BLaER1 (cell line): ENCODE results near the gene NDST4.

Experiments used
- H3K27ac ChIP-seq: shearing (Covaris generic); formaldehyde crosslinking; 2 replicates; pipeline ENCODE4 v1.8.1; 2022
- H3K27me3 ChIP-seq: shearing (Covaris generic); formaldehyde crosslinking; 2 replicates; pipeline ENCODE4 v1.8.1; 2022
- H3K36me3 ChIP-seq: shearing (Covaris generic); formaldehyde crosslinking; 2 replicates; pipeline ENCODE4 v1.8.1; 2022
- H3K4me1 ChIP-seq: shearing (Covaris generic); formaldehyde crosslinking; 2 replicates; pipeline ENCODE4 v1.8.1; 2022
- H3K4me2 ChIP-seq: shearing (Covaris generic); formaldehyde crosslinking; 2 replicates; pipeline ENCODE4 v1.8.1; 2022
- H3K4me3 ChIP-seq: shearing (Covaris generic); formaldehyde crosslinking; 2 replicates; pipeline ENCODE4 v1.8.1; 2022
- H3K9ac ChIP-seq: shearing (Covaris generic); formaldehyde crosslinking; 2 replicates; pipeline ENCODE4 v1.8.1; 2022
- H3K9me3 ChIP-seq: shearing (Covaris generic); formaldehyde crosslinking; 2 replicates; pipeline ENCODE4 v1.8.1; 2022
- H4K20me1 ChIP-seq: shearing (Covaris generic); formaldehyde crosslinking; 2 replicates; pipeline ENCODE4 v1.8.1; 2022
- Cebpa-rat ChIP-seq: shearing (Covaris generic); IDR thresholded peaks from 2 replicates; pipeline ENCODE4 v1.8.1; 2022

Gene NDST4

DNA sequence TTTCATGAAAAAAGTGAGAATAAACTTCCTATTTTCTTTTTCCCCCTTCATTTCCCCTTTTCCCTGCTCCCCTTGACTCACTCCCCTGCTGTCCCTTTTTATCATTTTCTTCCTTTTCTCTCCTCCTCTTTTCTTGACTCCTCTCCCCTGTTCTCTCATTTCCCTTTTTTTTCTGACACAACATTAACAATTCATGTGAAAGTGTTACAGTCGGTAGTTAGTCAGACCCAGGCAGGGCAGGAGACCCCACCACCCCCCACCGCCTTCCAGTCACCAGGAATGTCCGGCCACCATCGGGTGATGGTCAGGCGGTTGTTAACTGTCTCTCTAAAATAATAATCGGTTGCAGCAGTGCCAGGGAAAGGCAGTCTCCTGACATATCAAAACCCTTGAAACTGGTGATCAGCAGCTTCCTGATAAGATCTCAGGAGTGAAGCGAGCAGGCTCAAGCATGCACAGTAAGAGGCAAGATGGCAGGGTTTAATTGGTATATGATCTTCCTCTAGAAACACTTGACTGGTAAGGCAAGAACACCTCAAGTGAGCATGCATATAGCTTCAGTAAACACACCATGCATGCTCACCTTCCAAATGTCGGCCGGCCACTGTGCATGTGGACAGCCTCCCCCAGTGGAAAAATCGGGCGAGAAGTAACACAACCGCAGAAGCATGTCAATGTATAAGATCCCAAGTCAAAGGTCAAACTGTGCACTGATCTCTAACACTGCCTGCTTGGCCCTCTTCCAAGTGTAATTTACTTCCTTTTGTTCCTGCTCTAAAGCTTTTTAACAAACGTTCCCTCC is 191.4 kb downstream of the NDST4 start:
- Histone ChIP-seq H3K9ac (no peak overlapping the region), H3K4me3 (no peak overlapping the region), H3K27me3 (no peaks in the 10 kb centered on the region), H3K9me3 (no peaks in the 10 kb centered on the region), H3K4me2 (no peak overlapping the region), H4K20me1 (no peaks in the 10 kb centered on the region), H3K36me3 (no peaks in the 10 kb centered on the region), H3K27ac (no peak overlapping the region), H3K4me1 (peaks cover 8% of the 10 kb centered on the region)
- TF ChIP-seq Cebpa-rat: no peak

DNA sequence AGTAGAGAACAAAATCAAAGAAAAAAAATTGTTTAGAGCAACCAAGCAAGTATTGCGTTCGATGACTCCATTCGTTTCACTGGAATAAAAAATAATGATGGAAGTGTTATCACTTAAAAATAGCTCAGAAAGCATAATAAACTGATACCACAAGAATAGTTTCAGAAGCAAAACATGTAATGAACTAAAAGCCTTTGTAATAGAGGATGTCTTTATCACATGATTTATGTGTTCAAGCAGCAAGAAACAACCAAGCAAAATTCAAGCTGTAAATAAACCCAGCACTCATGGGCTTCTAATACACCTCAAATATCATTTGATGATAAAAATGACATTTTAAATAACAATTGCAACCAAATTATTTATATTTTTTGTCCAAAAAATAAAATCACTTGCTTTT is 192.2 kb downstream of the NDST4 start:
- no peak overlapping the region for H3K27ac ChIP-seq
- no peak overlapping the region for H3K9ac ChIP-seq
- H3K36me3 ChIP-seq: no peaks in the 10 kb centered on the region
- H4K20me1 ChIP-seq: no peaks in the 10 kb centered on the region
- no peak for TF ChIP-seq Cebpa-rat
- H3K4me1 ChIP-seq: peaks cover 8% of the 10 kb centered on the region
- H3K27me3 ChIP-seq: no peaks in the 10 kb centered on the region
- no peak overlapping the region for H3K4me2 ChIP-seq
- H3K9me3 ChIP-seq: no peaks in the 10 kb centered on the region
- H3K4me3 ChIP-seq: no peak overlapping the region

- H3K4me3 ChIP-seq: no peak overlapping the region
- no peak overlapping the region for H3K27ac ChIP-seq
- H3K36me3 ChIP-seq: no peaks in the 10 kb centered on the region
- H3K9ac ChIP-seq: no peak overlapping the region
- no peak overlapping the region for H3K4me2 ChIP-seq
- no peaks in the 10 kb centered on the region for H3K9me3 ChIP-seq
- no peaks in the 10 kb centered on the region for H3K27me3 ChIP-seq
- H4K20me1 ChIP-seq: no peaks in the 10 kb centered on the region
- no peaks in the 10 kb centered on the region for H3K4me1 ChIP-seq
- TF ChIP-seq Cebpa-rat: no peak
These were observed 202.3 kb downstream of the NDST4 start for GRCh38 chr4:114911111-114911510.

GRCh38 chr4:114907568-114907967 is 205.9 kb downstream of the NDST4 start:
- TF ChIP-seq Cebpa-rat: no peak
- Histone ChIP-seq H3K4me2 (no peak overlapping the region), H3K27me3 (no peaks in the 10 kb centered on the region), H4K20me1 (no peaks in the 10 kb centered on the region), H3K27ac (no peak overlapping the region), H3K9ac (no peak overlapping the region), H3K4me3 (no peak overlapping the region), H3K4me1 (no peaks in the 10 kb centered on the region), H3K9me3 (no peaks in the 10 kb centered on the region), H3K36me3 (no peaks in the 10 kb centered on the region)

DNA sequence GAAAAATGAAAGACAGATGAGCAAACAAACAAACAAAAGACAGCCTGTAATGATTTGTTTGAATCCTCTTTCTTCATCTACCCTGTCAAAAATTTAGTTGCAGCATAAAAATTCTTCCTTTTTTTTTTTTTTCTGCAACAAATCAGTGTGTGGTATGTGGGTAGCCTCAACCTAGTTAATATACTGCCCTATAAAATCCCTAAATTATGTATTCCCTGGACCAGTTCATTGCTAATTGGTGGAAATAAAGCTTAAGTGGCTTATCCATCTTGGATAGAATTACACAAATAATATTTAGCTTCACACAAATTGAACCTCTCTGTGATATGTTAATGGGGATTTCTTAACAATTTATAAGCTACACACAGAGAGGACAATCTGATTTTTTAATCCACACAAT is 208.4 kb downstream of the NDST4 start:
- no peaks in the 10 kb centered on the region for H3K36me3 ChIP-seq
- H3K4me2 ChIP-seq: no peak overlapping the region
- H3K4me3 ChIP-seq: no peak overlapping the region
- TF ChIP-seq Cebpa-rat: no peak
- H3K27ac ChIP-seq: no peak overlapping the region
- H3K9me3 ChIP-seq: no peaks in the 10 kb centered on the region
- no peaks in the 10 kb centered on the region for H4K20me1 ChIP-seq
- no peaks in the 10 kb centered on the region for H3K27me3 ChIP-seq
- no peak overlapping the region for H3K9ac ChIP-seq
- no peaks in the 10 kb centered on the region for H3K4me1 ChIP-seq

- H3K36me3 ChIP-seq: no peaks in the 10 kb centered on the region
- H4K20me1 ChIP-seq: no peaks in the 10 kb centered on the region
- no peak overlapping the region for H3K9ac ChIP-seq
- no peaks in the 10 kb centered on the region for H3K4me1 ChIP-seq
- no peak overlapping the region for H3K27ac ChIP-seq
- H3K27me3 ChIP-seq: no peaks in the 10 kb centered on the region
- no peak for TF ChIP-seq Cebpa-rat
- no peak overlapping the region for H3K4me2 ChIP-seq
- H3K4me3 ChIP-seq: no peak overlapping the region
- H3K9me3 ChIP-seq: no peaks in the 10 kb centered on the region
These were observed 212.5 kb downstream of the NDST4 start for GRCh38 chr4:114900934-114901333.

- Histone ChIP-seq H4K20me1 (no peaks in the 10 kb centered on the region), H3K27ac (no peak overlapping the region), H3K36me3 (no peaks in the 10 kb centered on the region), H3K4me1 (no peaks in the 10 kb centered on the region), H3K4me2 (no peak overlapping the region), H3K9me3 (no peaks in the 10 kb centered on the region), H3K9ac (no peak overlapping the region), H3K27me3 (no peaks in the 10 kb centered on the region), H3K4me3 (no peak overlapping the region)
- no peak for TF ChIP-seq Cebpa-rat
These were observed 222.6 kb downstream of the NDST4 start for GRCh38 chr4:114890773-114891172.

- Histone ChIP-seq H3K9me3 (no peaks in the 10 kb centered on the region), H3K27ac (no peak overlapping the region), H3K4me3 (no peak overlapping the region), H3K36me3 (no peaks in the 10 kb centered on the region), H3K4me1 (no peaks in the 10 kb centered on the region), H3K9ac (no peak overlapping the region), H3K27me3 (no peaks in the 10 kb centered on the region), H4K20me1 (no peaks in the 10 kb centered on the region), H3K4me2 (no peak overlapping the region)
- TF ChIP-seq Cebpa-rat: no peak
These were observed 226.7 kb downstream of the NDST4 start for GRCh38 chr4:114886761-114887160.

- H3K9ac ChIP-seq: no peak overlapping the region
- H3K4me2 ChIP-seq: no peak overlapping the region
- no peak for TF ChIP-seq Cebpa-rat
- no peaks in the 10 kb centered on the region for H3K36me3 ChIP-seq
- no peak overlapping the region for H3K27ac ChIP-seq
- no peaks in the 10 kb centered on the region for H3K27me3 ChIP-seq
- H4K20me1 ChIP-seq: no peaks in the 10 kb centered on the region
- no peaks in the 10 kb centered on the region for H3K4me1 ChIP-seq
- no peak overlapping the region for H3K4me3 ChIP-seq
- H3K9me3 ChIP-seq: no peaks in the 10 kb centered on the region
These were observed 229.8 kb downstream of the NDST4 start for GRCh38 chr4:114883641-114884040.

DNA sequence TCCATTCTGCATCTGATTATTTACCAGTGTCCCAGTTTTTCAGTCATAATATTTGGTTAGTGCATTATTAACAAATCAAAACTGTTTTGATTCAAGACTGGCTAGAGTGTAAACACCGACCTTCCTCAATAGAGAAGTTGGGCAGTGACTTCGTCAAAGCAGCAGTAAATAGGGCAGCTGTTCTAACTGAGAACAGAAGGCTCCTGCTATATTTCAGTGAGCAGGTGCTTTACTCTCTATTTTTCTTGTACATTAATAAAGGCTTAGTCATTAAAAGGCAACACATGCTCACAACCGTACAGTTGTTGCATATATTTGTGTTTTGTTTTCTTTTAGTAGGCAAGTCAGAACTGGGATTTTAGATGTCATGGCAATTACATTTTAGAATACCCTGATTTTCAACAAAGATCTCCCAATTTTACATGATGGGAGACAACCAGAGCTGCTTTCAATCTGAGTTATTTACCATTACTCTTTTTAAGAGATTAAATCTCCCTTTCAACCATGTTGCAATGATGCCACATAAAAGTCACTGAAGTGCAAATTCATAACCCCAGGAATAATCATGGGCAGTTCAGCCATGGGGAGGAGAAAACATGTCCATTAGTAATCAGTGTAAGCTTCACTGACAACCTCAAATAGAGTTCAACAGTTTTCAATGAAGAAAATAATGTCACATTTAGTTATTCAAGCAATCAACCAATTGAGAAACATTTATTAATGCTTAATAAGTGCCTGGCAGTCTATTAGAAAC is 233.3 kb downstream of the NDST4 start:
- H3K4me2 ChIP-seq: no peak overlapping the region
- no peaks in the 10 kb centered on the region for H3K36me3 ChIP-seq
- no peaks in the 10 kb centered on the region for H3K27me3 ChIP-seq
- H3K9ac ChIP-seq: no peak overlapping the region
- H3K9me3 ChIP-seq: no peaks in the 10 kb centered on the region
- no peak for TF ChIP-seq Cebpa-rat
- H3K4me3 ChIP-seq: no peak overlapping the region
- no peak overlapping the region for H3K27ac ChIP-seq
- no peaks in the 10 kb centered on the region for H4K20me1 ChIP-seq
- no peaks in the 10 kb centered on the region for H3K4me1 ChIP-seq
